Neuron (in vitro differentiated cells): ENCODE results near the gene PRM1.

Source experiments
- H2AFZ ChIP-seq: one replicate; pipeline ENCODE4 v1.6.1; 2013; ENCODE audit warnings: low read depth, mild to moderate bottlenecking, inconsistent platforms, low read length, moderate library complexity
- H3K27me3 ChIP-seq: one replicate; pipeline ENCODE4 v1.6.1; 2013; ENCODE audit warnings: low read length; ENCODE audit not compliant: insufficient read depth
- H3K36me3 ChIP-seq: one replicate; pipeline ENCODE4 v1.6.1; 2013; ENCODE audit warnings: low read length; ENCODE audit not compliant: insufficient read depth
- H3K4me1 ChIP-seq: one replicate; pipeline ENCODE4 v1.6.1; 2013; ENCODE audit warnings: low read length; ENCODE audit not compliant: insufficient read depth
- H3K4me3 ChIP-seq: 2 replicates; pipeline ENCODE4 v1.5.1; 2013; ENCODE audit warnings: mild to moderate bottlenecking, low read length, moderate library complexity
- H3K9me3 ChIP-seq: one replicate; pipeline ENCODE4 v1.6.1; 2013; ENCODE audit warnings: low read length

The PRM1 gene

DNA sequence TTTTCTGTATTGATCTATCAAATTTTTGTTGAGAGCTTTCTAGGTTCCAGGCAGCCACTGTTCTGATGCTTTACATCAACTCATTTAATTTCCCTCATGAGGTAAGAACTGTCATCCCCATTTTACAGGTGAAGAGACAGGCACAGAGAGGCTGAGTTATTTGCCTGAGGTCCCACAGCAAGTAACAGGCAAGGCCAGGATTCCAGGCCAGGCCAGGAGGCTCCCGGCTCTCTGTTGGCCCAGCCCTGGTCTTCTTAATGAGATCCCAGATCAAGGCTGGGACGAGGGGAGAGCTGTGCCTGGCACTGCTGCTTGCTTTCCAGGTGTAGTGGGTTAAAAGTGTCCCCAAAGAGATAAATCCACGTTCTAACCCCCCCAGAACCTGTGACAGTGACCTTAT, 41.7 kb upstream of the PRM1 start:
- Histone ChIP-seq H3K36me3 (no peaks in the 10 kb centered on the region), H3K9me3 (no peaks in the 10 kb centered on the region), H3K4me1 (no peaks in the 10 kb centered on the region), H2AFZ (no peak overlapping the region), H3K4me3 (no peak overlapping the region), H3K27me3 (no peaks in the 10 kb centered on the region)

DNA sequence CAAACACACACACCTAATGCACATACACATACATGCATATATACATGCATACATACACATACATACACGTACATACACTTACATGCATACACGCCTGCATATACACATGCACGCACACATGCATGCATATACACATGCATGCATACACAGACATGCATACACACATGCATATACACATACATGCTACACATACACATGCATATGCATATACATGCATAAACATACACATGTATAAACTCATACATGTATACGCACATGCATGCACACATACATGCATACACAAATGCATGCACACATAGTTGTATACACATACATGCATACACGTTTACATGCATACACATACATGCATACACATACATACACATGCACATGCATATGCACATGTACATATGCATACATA, 40.5 kb upstream of the PRM1 start:
- Histone ChIP-seq H3K36me3 (no peaks in the 10 kb centered on the region), H3K4me1 (no peaks in the 10 kb centered on the region), H3K27me3 (no peaks in the 10 kb centered on the region), H2AFZ (no peak overlapping the region), H3K4me3 (no peak overlapping the region), H3K9me3 (no peaks in the 10 kb centered on the region)

DNA sequence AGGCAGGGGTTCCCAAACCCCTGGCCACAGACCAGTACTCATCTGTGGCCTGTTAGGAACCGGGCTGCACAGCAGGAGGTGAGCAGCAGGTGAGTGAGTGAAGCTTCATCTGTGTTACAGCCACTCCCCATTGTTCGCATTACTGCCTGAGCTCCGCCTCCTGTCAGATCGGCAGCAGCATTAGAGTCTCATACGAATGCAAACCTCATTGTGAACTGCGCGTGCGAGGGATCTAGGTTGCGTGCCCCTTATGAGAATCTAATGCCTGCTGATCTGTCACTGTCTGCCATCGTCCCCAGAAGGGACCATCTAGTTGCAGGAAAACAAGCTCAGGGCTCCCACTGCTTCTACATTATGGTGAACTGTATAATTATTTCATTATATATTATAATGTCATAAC, 39.0 kb upstream of the PRM1 start:
- Histone ChIP-seq H3K4me1 (peaks cover 12% of the 10 kb centered on the region), H3K36me3 (no peaks in the 10 kb centered on the region), H3K4me3 (no peak overlapping the region), H2AFZ (no peak overlapping the region), H3K9me3 (no peaks in the 10 kb centered on the region), H3K27me3 (no peaks in the 10 kb centered on the region)

DNA sequence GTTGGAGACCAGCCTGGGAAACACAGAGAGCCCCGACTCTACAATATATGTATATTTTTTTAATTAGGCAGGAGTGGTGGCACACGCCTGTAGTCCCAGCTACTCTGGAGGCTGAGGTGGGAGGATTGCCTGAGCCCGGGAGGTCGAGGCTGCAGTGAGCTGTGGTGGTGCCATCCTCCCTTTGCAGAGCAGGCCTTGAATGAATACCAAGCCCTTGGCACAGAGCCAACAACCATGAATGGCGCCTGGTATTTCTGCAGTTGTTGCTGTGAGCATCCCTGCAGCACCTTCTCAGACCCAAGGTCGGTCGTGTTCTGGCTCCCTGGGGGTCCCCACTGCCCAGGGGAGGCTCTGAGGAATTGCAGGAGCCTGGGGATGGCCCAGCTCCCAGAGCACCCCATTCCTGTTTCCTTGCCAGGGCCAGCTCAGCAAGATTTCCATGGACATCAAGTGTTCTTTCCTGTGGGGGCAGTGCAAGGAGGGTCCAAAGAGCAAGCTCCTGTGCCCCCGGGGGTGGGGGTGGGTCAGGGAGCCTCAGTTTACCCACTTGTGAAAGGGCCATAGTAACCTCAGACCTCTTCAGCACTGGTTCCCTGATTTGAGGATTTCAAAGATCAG, 38.5 kb upstream of the PRM1 start:
- Histone ChIP-seq H3K4me3 (no peak overlapping the region), H2AFZ (no peak overlapping the region), H3K36me3 (no peaks in the 10 kb centered on the region), H3K27me3 (no peaks in the 10 kb centered on the region), H3K4me1 (peaks cover 16% of the 10 kb centered on the region), H3K9me3 (no peaks in the 10 kb centered on the region)

DNA sequence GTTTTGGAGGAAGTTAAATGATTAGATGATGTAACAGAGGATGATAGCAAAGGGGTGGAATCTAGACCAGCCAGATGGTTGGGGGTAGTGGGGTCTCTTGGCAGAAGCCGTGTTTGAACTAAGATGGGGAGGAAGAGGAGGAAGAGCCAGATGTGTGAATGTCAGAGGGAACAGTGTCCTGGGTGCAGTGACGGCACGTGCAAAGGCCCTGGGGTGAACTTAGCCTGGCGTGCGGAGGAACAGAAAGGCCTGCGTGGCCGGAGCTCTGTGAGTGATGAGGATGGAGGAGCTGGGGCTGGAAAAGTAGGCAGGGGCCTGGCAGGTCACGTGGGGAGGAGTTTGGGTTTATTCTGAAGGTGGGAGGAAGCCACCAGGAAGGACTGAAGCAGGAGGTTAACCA, 37.7 kb upstream of the PRM1 start:
- Histone ChIP-seq H3K4me3 (no peak overlapping the region), H3K9me3 (no peaks in the 10 kb centered on the region), H3K36me3 (no peaks in the 10 kb centered on the region), H3K27me3 (no peaks in the 10 kb centered on the region), H3K4me1 (peaks cover 23% of the 10 kb centered on the region), H2AFZ (no peak overlapping the region)

DNA sequence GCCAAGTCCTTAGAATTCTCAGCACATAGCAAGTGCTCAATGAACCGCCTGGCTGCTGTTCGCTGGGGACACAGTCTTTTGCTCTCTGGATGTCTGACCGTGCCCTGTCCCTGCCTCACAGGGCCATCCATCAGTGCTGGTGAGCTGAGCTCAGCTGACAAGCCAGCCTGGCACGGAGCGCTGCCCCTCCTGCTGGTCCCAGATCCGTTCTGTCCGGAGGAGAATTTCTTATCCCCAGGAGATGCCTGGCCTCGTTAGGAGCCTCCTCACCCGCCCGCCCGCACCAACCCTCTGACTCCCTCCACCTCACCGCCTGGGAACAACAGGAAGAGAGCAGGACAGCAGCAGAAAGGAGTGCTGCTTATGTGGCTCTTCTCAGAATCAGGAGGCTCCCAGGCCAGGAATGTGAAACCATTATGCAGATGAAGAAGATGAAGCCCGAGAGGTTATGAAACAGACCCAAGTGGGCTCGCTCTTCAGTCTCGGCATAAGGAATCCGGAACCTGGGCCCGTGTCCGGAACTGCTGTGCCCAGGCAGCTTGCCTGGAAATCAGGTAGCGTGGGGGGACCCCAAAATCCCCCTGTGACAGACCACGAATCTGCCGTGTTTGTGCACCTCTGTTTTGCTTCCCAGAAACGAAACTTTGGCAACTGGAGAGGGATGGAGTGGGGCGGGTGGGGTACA, 35.3 kb upstream of the PRM1 start:
- H2AFZ ChIP-seq: no peak overlapping the region
- H3K4me3 ChIP-seq: no peak overlapping the region
- no peaks in the 10 kb centered on the region for H3K36me3 ChIP-seq
- H3K4me1 ChIP-seq: peaks cover 38% of the 10 kb centered on the region
- no peaks in the 10 kb centered on the region for H3K9me3 ChIP-seq
- H3K27me3 ChIP-seq: no peaks in the 10 kb centered on the region

DNA sequence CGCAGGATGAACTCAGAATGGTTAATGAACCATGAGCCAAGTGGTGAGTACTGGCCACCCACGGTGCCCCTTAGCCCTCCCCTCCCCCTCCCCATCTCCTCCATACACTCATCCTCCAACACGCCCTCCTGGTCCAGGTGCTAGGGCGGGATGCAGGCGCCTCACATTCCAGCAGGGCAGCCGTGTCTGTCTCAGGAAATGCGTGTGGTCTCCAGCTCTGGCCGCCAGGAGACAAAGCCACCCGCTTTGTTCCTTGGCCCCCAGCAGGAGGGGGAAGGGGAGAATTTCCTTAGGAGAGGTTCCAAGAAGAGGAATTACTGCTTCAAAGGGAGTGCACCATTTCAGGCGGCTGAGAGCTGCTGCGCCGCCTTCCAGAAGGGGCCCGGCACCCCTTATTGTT, 34.4 kb upstream of the PRM1 start:
- peaks cover 38% of the 10 kb centered on the region for H3K4me1 ChIP-seq
- no peak overlapping the region for H3K4me3 ChIP-seq
- H3K27me3 ChIP-seq: no peaks in the 10 kb centered on the region
- H3K36me3 ChIP-seq: no peaks in the 10 kb centered on the region
- no peak overlapping the region for H2AFZ ChIP-seq
- no peaks in the 10 kb centered on the region for H3K9me3 ChIP-seq

DNA sequence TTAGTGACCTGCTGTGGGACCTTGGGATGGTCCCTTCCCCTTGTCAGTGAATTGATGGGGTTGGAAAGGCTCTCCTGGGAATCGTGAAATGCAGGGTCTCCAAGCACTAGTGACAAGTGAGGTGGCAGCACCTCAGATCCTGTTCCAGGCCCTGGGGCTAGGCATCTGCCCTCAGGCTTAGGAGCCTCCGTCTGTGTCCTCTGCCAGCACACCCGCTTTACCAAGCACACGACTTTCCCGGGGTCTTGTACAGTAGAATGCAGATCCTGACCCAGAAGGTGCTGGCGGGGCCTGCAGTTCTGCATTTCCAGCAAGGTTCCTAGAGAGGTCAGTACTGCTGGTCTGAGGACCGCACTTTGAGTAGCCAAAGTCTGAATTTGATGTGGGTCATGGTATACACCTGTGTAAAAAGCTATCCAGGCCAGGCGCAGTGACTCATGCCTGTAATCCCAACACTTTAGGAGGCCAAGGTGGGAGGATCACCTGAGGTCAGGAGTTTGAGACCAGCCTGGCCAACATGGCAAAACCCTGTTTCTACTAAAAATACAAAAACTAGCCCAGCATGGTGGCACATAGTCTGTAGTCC, 33.3 kb upstream of the PRM1 start:
- H3K36me3 ChIP-seq: no peaks in the 10 kb centered on the region
- H3K27me3 ChIP-seq: no peaks in the 10 kb centered on the region

DNA sequence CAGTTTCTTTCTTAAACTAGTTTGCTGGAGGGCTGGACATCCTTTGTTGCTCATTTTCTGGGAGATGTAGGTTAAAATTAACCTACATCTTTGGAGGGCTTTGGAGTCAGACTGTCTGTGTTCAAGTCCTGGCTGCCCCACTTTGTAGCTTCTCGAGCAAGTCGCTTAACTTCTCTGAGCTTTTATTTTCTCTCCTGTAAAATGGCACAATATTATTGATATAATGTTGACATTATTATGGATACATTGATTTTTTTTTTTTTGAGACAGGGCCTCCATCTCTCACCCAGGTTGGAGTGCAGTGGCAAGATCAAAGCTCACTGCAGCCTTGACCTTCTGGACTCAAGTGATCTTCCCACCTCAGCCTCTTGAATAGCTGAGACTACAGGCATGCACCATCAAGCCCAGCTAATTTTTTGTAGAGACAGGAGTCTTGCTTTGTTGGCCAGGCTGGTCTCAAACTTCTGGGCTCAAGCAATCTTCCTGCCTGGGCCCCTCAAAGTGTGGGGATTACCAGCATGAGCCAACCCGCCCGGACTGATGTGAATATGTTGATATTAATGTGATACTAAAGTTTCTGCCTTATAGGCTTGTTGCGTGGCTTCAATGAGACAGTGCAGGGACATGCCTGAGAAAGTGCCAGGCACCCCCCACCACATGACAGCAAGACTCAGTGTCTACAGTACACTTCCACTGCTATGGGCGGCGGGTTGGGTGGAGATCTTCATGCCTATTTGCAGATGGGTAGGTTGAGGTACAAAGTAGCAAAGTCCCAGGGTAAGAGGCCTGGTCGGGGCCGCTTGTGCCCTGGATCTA, 32.6 kb upstream of the PRM1 start:
- Histone ChIP-seq H3K4me3 (no peak overlapping the region), H3K27me3 (no peaks in the 10 kb centered on the region), H2AFZ (no peak overlapping the region), H3K9me3 (no peaks in the 10 kb centered on the region), H3K36me3 (no peaks in the 10 kb centered on the region), H3K4me1 (peaks cover 38% of the 10 kb centered on the region)

More for the DNA sequence above, 33.3 kb upstream of the PRM1 start:
- Histone ChIP-seq H3K4me3 (no peak overlapping the region), H3K4me1 (peaks cover 38% of the 10 kb centered on the region), H3K9me3 (no peaks in the 10 kb centered on the region), H2AFZ (no peak overlapping the region)

DNA sequence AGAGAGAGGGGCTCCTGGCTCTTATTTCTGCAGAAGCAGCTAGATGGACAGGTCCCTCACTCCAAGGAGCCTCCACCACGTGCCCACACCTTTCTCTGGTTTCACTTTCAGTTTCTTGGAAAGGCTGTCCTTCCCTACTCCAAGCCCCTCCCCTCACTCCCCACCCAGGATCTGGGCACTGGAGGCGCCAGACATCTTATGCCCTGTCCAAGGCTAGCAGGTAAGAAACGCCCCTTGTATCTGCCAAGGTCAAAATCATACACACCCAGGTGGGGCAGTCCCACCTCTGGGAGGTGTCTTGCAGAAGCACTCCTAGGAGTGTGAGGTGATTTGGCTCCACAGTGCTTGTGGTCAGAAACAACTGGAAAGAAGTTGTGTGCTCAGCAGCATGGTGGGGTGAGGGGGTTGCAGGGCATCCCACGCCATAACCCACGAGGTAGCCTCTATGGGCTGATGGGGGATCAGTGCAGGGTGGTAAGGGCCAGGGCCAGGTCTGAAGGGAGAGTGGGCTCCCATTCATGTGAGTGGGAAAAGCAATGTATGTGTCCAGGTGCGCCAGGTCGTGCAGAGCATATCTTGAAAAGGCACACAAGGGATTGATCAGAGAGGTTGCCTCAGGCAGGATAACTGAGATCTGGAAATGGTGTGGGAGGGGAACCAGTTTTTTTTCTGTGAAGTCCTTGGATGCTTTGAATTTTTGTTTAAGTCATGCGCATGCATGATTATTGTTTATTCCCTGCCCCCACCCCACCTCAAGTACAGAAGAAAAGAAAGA, 31.8 kb upstream of the PRM1 start:
- no peak overlapping the region for H3K4me3 ChIP-seq
- peaks cover 38% of the 10 kb centered on the region for H3K4me1 ChIP-seq
- H3K27me3 ChIP-seq: no peaks in the 10 kb centered on the region
- no peaks in the 10 kb centered on the region for H3K9me3 ChIP-seq
- H3K36me3 ChIP-seq: no peaks in the 10 kb centered on the region
- H2AFZ ChIP-seq: no peak overlapping the region

DNA sequence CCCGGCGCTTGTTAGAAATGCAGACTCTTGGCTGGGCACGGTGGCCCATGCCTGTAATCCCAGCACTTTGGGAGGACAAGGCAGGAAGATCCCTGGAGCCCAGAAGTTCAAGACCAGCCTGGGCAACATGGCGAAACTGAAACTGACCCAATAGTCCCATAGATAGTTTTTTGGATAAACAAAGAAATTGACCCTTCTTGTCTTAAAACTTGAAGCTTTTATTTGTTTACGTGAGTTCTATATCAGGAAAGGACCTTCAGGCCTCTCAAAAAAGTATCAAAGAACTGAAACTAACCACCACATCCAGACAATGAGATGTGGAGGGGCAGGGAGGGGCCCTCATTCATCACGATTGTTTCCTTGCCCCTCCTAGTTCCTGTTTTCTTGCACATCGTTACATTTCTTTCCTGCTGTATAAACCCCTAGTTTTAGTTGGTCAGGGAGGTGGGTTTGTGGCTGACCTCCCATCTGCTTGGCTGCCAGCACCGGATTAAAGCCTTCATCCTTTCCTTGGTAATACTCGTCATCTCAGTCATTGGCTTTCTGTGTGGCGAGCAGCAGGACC, 29.9 kb upstream of the PRM1 start:
- Histone ChIP-seq H3K27me3 (no peaks in the 10 kb centered on the region), H3K4me1 (peaks cover 35% of the 10 kb centered on the region), H2AFZ (no peak overlapping the region), H3K9me3 (no peaks in the 10 kb centered on the region), H3K36me3 (no peaks in the 10 kb centered on the region), H3K4me3 (no peak overlapping the region)

DNA sequence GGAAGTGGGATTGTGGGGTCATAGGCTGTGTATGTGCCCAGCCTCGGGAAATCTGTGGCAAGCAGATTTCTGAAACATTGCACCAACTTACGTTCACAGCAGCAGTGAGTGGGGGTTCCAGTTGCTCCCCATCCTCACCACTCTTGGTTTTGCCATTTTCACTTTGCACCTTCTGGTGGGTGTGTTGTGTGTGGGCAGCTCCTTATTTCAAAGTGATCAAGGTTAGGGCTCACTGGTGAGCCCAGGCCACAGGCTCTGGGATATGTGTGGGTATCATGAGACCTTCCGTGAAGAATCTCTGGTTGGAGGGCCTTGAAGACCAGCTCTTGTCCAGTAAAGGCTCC, 29.5 kb upstream of the PRM1 start:
- no peaks in the 10 kb centered on the region for H3K9me3 ChIP-seq
- no peak overlapping the region for H3K4me3 ChIP-seq
- H2AFZ ChIP-seq: no peak overlapping the region
- H3K27me3 ChIP-seq: no peaks in the 10 kb centered on the region
- no peaks in the 10 kb centered on the region for H3K36me3 ChIP-seq
- peaks cover 30% of the 10 kb centered on the region for H3K4me1 ChIP-seq
